HG03469 (cell line): ENCODE results near the gene FOXQ1.
"Not testable (repeated sequence)": the region's sequence is repeated elsewhere in the genome, so short reads cannot be mapped to it uniquely, and the experiment has no call there.

Source experiments
- ATAC-seq: cut with Tn5 transposase; IDR thresholded peaks from one replicate; pipeline ENCODE4 v1.9.1; 2021; ENCODE audit warnings: mild to moderate bottlenecking, moderate library complexity, moderate number of reproducible peaks; ENCODE audit not compliant: unreplicated experiment

Gene FOXQ1

GRCh38 chr6:1318584-1318983, 6.7 kb downstream of the FOXQ1 start:
- ATAC-seq: not testable (repeated sequence)

GRCh38 chr6:1321738-1322137, 9.8 kb downstream of the FOXQ1 start:
- ATAC-seq: no peak

GRCh38 chr6:1322156-1322555, 10.3 kb downstream of the FOXQ1 start:
- no peak for ATAC-seq

GRCh38 chr6:1322696-1323219, 10.9 kb downstream of the FOXQ1 start:
- no peak for ATAC-seq

GRCh38 chr6:1324936-1325335, 13.0 kb downstream of the FOXQ1 start:
- no peak for ATAC-seq

- ATAC-seq: no peak
Measured at GRCh38 chr6:1325461-1326309, 13.8 kb downstream of the FOXQ1 start.

GRCh38 chr6:1326535-1327121, 14.7 kb downstream of the FOXQ1 start:
- ATAC-seq: no peak

- no peak for ATAC-seq
Measured at GRCh38 chr6:1327630-1328029, 15.7 kb downstream of the FOXQ1 start.

- ATAC-seq: no peak
Measured at GRCh38 chr6:1328129-1328800, 16.4 kb downstream of the FOXQ1 start.

GRCh38 chr6:1329708-1330107, 17.8 kb downstream of the FOXQ1 start:
- no peak for ATAC-seq

- ATAC-seq: no peak
Measured at GRCh38 chr6:1334684-1335083, 22.8 kb downstream of the FOXQ1 start.

GRCh38 chr6:1335367-1336037, 23.6 kb downstream of the FOXQ1 start:
- no peak for ATAC-seq

GRCh38 chr6:1336246-1336843, 24.4 kb downstream of the FOXQ1 start:
- no peak for ATAC-seq

- ATAC-seq: no peak
Measured at GRCh38 chr6:1337791-1338190, 25.9 kb downstream of the FOXQ1 start.

GRCh38 chr6:1346101-1346500, 34.2 kb downstream of the FOXQ1 start:
- no peak for ATAC-seq

- ATAC-seq: no peak
Measured at GRCh38 chr6:1346558-1347091, 34.7 kb downstream of the FOXQ1 start.

GRCh38 chr6:1347161-1347560, 35.3 kb downstream of the FOXQ1 start:
- ATAC-seq: no peak

GRCh38 chr6:1348675-1349074, 36.8 kb downstream of the FOXQ1 start:
- no peak for ATAC-seq

GRCh38 chr6:1349655-1350054, 37.8 kb downstream of the FOXQ1 start:
- ATAC-seq: no peak

GRCh38 chr6:1351381-1352008, 39.6 kb downstream of the FOXQ1 start:
- ATAC-seq: no peak
